HG02610 (cell line): ENCODE measurements around the gene CNGB1.
"Not testable (repeated sequence)": the region's sequence is repeated elsewhere in the genome, so short reads cannot be mapped to it uniquely, and the experiment has no call there.

Experiments used
- ATAC-seq: cut with Tn5 transposase; IDR thresholded peaks from one replicate; pipeline ENCODE4 v1.9.1; 2021; ENCODE audit warnings: mild to moderate bottlenecking, moderate library complexity; ENCODE audit not compliant: unreplicated experiment

CNGB1 gene

DNA sequence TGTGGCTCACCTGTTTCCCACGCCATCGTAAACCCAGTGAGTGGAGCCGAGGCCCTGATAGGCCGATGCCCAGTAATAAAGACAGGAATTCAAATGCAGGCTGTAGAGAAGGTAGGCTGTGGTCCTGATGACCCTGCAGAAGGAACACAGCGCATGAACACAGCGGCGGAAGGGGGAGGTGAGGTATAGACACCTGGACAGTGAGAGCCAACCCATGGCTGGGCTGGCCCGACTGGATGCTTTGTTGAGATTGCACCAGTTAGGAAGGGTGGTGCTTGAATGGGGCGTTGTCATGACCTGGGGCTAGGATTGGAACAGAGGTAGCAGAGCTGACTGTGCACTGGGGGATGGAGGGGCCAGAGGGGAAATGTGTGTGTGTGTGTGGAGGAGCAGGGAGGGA is 59.2 kb downstream of the CNGB1 start:
- ATAC-seq: no peak

DNA sequence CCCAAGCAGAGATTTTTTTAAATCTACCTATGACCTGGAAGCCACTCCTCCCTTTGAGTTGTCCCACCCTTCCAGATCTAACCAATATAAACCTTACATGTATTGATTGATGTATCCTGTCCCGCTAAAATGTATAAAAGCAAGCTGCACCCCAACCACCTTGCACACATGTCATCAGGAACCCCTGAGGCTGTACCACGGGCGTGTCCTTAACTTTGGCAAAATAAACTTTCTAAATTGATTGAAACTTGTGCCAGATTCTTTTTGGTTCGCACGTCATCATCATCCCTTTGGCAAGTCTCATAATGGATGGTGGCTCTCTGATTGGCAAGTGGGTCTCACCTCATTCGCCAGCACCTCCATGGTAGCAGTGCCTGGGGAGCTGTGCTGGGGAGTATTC is 60.2 kb downstream of the CNGB1 start:
- ATAC-seq: no peak

DNA sequence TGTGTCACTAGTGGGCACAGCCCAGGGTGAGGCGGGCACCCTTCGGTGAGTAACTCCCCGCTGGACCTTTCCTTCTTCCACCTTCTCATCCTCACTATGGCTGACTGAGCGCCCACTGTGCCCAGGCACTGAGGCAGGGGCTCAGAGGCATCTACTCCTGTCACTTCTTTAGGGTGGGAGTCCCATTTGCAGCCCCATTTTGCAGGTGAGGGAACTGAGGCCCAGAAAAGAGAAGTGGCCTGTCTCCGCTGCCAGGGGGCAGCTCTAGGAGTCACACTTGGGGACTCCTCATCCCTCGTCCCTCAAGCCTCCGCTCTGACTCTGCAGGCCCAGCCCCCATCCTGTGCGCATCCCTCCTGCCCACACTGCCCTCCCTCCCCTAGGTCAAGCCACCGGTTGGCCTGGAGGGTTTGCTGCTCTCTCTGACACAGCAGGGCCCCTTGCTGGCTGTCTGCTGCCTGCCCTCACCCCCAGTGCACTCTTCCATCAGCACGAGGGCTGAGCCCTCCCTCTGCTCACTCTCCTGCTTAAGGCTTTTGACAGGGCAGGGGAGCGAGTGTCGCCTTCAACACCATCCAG is 62.4 kb downstream of the CNGB1 start:
- no peak for ATAC-seq

DNA sequence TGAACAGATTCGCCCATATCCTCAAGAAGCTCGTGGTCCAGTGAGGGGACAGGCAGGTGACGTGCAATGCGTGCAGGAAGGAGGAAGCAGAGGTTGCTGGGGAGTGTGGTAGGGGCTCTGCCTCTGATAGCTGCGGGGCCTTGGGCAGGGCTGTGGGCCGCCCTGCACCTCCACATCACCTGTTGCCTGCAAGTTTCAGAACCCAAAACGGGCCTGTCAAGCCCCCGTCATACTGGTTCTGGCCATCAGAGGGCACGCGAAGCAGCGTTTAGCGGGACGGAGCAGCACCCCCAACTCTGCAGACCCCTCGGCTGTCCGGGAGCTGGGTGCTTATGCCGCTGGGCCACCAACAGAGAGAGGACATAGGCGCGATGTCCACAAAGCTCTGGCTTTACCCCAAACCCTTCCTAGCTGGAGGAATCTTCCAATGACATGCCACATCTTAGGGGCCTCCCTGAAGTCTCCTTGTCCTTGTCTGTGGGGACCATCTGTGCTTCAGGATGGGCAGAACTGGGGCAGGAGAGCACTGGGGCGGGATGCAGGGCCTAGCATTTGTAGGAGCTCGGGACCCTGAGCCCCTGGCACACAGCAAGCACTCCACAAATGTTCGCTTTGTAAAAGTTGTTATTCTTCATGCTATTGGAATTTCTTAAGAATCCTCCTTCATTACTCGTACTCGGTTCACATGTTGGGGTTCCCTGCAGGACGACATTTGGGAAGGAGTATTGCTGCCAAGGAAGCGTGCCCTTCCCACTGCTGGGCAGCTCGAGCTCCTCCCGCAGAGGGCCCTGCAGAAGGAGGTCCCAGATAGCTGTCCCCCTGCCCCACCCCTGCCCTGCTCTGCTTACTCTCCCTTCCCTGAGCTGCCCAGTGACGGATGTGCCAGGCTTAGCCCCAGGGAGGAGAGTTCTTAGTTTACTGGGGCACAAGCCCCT is 64.3 kb downstream of the CNGB1 start:
- no peak for ATAC-seq

DNA sequence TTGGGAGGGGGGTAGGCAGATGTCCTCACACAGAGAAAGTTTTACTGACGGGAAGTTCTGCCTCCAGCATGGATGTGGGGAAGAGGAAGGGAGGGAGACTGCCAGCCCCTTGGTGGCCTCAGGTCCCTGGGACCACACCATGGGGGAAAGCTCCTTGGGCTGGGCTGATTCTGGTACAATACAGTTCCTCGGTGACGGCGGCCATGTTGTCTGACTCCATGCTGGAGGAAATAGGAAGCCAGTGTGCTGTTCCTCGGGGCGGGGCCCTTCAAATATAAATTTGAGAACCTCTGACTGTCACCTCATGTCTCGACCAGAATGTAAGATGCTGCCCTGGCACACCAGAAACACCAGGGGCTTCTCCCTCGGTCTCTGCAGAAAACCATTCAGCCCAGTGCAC is 66.8 kb downstream of the CNGB1 start:
- ATAC-seq: no peak

DNA sequence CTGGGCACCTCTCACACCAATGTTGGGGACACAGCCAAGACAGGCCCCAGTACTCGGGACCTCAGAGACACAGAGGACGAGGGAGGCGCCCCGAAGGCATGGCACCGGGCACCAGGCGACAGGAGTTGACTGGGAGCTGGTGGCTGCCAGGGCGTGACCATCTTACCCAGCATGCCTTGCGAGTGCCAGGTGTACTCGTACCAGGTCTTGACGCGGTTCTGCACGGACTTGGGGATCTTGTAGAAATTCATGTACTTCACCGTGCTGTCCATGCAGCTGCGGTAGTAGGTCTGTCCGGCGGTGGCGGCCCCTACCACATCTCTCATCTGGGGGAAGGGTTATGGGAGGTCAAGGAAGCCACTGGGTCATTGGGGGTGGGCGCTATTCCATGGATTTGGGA is 67.3 kb downstream of the CNGB1 start:
- no peak for ATAC-seq

DNA sequence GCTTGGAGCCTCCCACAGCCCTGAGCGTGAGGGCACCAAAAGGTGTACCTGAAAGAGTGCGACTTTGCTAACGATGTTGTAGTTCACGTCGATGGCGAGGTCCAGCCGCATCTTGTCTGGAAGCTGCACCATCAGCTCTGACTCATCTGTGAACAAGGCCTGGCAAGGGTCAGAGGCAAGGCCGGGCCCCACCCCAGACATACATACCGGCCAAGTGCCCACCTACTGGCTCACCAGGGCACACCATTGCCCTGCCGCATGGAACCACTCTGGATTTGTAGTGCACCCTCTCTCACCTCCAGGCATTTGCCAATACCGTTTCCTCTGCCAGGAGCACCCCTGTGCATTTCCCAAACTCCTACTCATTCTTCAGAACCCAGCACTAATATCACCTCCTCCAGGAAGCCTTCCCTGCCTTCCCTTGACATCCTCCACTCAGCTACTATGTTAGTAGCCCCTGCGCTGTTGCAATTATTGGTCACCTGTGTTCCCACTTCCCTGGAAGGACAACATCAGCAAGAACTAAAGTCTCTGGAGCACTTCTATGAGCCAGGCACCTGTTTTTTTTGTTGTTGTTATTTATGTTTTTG is 69.4 kb downstream of the CNGB1 start:
- ATAC-seq: no peak

DNA sequence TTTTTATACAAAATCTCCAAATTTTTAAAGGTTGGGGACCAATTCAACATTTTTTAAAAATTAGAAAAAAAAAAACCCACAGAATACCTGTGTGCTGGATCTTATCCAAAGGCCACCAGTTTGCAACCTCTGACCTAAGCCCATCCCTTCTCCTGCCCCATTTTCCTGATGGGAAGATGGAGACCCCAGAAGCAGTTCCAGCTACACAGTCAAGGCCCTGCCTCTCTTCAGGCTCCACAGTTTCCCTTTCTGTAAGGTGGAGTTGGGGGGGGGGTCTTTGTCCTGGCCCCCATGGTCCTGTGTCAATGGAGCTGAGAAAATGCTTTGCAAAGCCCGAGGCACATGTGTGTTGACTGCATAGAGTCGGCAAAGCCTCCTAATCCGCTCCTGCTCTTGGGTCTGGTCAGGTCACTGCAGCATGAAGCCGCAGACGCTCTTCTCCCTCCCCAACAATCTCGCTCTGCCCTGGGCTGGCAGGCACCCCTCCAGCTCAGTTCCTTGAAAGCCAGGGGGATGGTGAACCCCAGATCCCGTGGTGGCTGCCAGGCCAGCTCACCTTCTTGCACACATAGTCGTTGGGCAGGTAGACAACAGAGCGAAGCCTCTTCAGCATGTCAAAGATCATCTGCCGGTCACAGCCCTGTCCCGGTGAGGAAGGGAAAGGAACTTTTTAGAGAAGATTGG is 70.0 kb downstream of the CNGB1 start:
- ATAC-seq: no peak

DNA sequence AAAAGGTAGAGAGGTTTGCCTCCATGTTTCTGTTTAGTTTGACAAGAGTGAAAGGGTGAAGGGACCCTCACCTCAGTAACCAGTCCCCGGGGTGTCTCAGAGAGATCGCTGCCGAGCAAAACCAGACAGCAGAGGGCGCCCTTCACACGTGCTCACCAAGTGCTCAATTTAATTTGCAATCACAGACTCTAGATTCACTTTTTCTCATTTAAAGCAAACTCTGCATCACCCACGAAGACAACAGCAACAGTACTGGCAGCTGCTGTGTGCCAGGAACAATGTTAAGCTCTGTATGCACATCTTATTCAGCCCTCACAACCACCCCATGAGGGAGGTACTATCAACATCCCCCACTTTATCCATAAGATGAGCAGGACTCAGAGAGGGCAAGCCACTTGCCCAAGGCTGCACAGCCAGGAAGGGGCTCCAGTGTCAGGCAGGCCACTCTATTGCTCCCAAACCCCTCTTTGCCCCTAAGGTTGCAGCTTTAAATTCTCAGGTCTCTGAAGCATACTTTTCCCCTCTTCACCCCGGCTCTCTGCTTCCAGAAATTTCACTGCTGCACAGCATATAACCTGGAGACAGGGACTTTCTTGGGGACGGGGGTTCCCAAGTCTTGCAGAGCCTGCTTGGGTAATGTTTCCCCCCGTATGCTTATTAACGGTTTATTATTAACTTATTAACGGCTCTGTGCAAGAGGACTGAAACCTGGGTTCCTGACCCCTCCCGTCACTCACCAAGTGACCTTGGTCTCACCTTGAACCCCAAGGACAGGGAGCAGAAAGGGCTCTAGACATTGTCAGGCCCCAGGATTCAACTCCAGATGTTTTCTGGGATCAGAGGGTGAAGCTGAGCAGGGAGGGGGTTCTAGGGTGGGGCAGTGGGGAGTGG is 70.9 kb downstream of the CNGB1 start:
- no peak for ATAC-seq

DNA sequence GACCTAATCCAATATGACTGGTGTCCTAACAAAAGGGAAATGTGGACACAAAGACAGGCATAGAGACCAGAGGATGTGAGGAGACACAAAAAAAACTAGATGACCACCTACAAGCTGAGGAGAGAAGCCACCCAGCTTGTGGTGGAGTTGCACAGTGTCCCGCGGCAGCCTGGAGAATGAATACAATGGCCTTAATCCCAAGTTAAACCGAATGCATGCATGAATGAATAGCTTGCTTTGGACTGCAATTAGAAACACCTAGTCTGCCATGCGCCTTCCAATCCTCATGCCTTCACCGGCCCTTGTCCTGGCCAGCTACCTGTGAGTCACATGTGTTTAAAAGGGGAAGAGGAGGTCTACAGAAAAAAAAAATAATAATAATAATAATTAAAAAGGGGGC is 72.0 kb downstream of the CNGB1 start:
- no peak for ATAC-seq

DNA sequence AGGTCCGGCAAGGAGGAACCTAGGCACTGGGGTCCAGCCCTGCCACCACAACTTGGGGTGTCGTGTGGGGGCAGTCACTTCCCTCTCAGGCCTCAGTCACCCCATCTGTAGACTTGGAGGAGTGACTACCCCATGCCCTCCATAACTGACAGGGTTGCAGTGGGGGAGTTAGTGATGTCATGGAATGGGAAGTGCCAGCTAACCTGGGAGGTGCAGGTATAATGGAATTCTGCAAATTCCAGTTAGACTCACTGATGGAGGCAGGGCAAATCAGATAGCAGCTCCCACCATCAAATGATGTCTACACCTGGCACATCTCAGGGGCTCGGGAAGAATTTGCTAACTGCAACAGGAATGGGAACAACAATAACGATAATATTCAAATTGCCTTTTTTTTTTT is 72.9 kb downstream of the CNGB1 start:
- no peak for ATAC-seq

DNA sequence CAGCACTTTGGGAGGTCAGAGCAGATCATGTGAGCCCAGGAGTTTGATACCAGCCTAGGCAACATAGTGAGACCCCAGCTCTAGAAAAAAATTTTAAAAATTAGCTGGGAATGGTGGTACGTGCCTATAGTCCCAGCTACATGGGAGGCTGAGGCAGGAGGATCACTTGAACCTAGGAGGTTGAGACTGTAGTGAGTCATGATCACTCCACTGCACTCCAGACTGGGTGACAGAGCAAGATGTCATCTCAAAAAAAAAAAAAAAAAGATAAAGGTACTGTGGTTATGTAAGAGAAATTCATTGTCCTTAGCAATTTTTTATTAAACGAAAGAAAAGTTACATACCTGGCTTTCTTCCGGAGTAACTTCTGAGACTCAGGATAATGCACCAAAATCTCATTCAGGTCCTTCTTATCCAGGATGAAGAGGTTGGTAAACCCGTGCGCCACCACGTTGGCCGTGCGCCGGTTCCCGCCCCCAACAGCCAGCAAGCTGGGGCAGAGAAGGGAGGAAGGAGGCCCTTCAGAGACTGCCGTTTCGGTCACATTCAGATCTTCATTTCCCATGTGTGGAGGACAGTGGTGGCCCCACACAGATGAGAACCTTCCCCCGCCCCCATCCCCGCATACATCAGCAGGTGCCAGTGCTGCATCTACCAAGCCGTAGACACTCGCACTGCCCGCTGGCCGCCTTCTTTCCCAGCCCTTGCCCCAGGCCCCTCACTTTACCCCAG is 73.7 kb downstream of the CNGB1 start:
- no peak for ATAC-seq

DNA sequence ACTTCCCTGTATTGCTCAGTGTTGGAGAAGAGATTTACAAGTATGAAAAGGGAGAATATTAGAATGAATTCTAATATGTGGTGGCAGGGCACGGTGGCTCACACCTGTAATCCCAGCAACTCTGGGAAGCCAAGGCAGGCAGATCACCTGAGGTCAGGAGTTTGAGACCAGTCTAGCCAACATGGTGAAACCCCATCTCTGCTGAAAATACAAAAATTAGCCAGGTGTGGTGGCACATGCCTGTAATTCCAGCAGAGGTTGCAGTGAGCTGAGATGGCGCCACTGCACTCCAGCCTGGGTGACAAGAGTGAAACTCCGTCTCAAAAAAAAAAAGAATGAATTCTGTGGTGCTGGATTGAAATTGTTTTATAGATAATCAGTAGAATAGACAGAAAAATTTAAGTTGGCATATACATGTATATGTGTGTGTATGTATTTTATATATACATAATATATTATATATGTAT is 75.8 kb downstream of the CNGB1 start:
- not testable (repeated sequence) for ATAC-seq

DNA sequence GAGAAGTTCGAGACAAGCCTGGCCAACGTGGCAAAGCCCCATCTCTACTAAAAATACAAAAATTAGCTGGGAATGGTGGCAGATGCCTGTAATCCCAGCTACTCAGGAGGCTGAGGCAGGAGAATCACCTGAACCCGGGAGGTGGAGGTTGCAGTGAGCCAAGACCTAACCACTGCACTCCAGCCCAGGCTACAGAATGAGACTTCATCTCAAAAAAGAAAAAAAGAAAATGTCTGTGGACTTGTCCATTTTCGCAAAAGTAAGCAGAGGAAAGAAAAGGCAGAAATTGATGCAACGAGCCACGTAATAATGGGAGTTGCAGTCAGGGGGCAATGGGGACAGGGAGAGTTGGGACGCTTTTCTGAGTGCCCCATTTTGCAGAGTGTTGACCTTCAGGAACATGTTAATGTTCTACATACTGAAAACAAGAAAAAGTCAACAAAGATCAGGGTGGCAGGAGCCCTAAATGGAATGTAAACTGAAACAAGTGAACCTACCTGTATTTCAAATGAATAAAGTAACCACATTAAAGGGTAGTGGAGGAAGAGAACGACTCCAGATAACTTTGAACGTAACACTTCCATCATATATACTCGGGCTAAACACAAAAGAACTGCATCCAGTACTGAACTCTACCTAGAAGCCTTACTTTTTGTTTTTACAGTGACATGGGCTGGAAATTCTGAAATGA is 76.4 kb downstream of the CNGB1 start:
- ATAC-seq: no peak

DNA sequence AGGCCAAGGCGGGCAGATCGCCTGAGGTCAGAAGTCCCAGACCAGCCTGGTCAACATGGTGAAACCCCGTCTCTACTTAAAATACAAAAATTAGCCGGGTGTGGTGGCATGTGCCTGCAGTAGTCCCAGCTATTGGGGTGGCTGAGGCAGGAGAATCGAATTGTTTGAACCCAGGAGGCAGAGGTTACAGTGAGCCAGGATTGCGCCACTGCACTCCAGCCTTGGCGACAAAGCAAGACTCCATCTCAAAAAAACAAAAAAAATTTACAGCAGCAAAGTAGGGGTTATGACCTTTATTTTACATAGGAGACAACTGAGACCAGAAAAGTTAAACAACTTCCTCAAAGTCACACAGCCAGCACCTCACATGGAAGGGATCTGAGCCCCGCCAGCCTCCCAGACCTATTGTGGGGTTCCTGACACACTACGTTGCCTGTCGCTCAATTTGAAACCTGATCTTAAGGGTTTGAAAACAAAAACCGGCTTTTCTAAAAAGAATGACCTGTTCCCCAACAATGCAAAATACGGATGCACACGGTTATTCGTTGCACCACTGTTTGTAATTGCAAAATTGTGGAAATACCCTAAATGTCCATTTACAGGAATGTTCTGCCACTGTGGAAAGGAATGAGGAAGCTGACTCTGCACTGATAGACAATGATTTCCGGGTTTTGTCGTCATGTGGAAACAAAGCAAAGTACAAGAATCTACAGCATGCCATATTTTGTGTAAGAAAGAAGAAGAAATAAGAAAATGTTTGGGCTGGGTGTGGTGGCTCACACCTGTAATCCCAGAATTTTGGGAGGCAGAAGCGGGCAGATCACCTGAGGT is 77.2 kb downstream of the CNGB1 start:
- no peak for ATAC-seq

DNA sequence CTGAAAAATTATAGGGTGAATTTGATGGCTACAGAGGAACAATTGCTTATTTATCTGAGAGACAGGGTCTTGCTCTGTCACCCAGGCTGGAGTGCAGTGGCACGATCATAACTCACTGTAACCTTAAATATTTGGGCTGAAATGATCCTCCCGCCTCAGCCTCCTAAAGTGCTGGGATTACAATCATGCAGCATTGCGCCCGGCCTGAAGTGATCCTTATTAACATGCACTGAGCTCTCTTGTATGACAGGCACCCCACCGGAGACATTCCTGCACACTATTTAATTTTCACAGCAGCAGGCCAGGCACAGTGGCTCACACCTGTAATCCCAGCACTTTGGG is 77.7 kb downstream of the CNGB1 start:
- ATAC-seq: no peak

DNA sequence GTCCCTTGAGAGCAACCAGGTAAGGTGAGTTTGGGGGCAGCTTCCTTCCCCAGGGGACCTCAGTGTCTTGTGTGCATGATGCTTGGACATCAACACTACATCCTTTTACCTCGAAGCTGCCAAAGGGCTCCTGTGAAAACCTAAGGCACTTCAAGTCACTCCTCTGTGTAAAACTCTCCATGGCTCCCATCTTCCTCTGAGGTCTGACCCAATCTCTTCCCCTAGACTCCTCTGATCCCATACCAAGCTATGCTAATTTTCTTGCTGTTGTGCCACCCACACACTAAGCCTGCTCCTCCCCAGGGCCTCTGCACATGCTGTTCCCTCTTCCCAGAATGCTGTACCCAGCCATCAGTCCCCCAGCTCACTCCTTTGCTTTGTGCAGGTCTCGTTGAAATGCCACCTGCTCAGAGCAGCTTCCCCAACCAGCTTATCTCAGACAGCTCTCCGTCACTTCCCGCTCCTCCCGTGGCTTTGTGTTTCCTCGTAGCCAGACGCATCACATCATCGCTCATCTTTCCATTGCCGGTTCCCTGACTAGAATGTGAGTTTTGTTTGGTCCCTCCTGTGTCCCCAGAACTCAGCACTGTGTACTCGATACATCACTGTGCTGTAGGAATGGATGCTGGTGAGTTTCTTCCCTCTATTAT is 78.4 kb downstream of the CNGB1 start:
- no peak for ATAC-seq

DNA sequence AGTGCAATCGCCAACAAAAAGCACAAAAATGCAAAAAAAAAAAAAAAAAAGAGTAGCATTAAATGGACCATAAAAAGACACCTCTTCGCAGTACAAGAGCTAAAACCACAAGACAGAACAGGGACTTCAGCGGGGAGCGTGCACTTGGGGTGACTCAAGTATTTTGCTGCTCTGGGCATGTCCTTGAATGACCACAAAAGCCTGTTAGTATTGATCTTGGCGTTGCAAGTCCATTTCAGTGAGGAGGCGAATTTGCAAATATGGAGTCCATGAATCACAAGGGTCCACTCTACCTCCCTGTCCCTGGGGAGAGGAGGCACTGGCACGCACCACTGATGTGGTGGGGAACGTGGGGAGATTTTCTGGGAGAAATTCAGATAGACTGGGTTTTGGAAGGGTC is 78.9 kb downstream of the CNGB1 start:
- no peak for ATAC-seq
